Panc1 (cell line): ENCODE results near the gene SLC25A41.

Experiments used
- CTCF ChIP-seq: fragments of 450-650 bp; IDR thresholded peaks from 2 replicates; pipeline ENCODE4 v1.5.1; 2017; ENCODE audit warnings: mild to moderate bottlenecking
- POLR2AphosphoS5 ChIP-seq: IDR thresholded peaks from 2 replicates; pipeline ENCODE4 v1.6.1; 2012; ENCODE audit warnings: mild to moderate bottlenecking, low read depth, low read length, moderate library complexity
- REST ChIP-seq, 2 experiments: IDR thresholded peaks; 2 replicates each; pipeline ENCODE4 v1.6.1; 2011 to 2012; ENCODE audit warnings: low read depth in 2 of 2, control low read depth in 1 of 2, low read length in 1 of 2, mild to moderate bottlenecking in 1 of 2, moderate library complexity in 1 of 2; ENCODE audit not compliant: insufficient read depth in 1 of 2
- SIN3A ChIP-seq: IDR thresholded peaks from 2 replicates; pipeline ENCODE4 v1.6.1; 2012; ENCODE audit warnings: low read depth, mild to moderate bottlenecking, low read length, moderate library complexity, borderline replicate concordance; ENCODE audit not compliant: insufficient read depth
- TCF7L2 ChIP-seq: IDR thresholded peaks from 2 replicates; pipeline ENCODE4 v1.6.1; 2011; ENCODE audit warnings: mild to moderate bottlenecking, low read depth, low read length, inconsistent platforms

GRCh38 chr19:6450166-6450565, 16.6 kb upstream of the SLC25A41 start:
- no peak for TF ChIP-seq POLR2AphosphoS5
- TF ChIP-seq CTCF = no peak
- TF ChIP-seq REST (IDR thresholded peaks at IDR 0.05; ENCODE audit: insufficient read depth in 1 of 2, low read depth in 2 of 2, low read length in 1 of 2) = no peak
- no peak for TF ChIP-seq TCF7L2
- no peak for TF ChIP-seq SIN3A
